ENCODE measurements around the gene AMBN.

The AMBN gene

GRCh38 chr4:70608324-70608723 lies 16.3 kb downstream of the AMBN start:
- no peak for DNase-seq (ENCODE audit: low spot score)

- peak; percentile 70 for DNase-seq (ENCODE audit: low spot score)
Measured at GRCh38 chr4:70613306-70614183, 21.5 kb downstream of the AMBN start.

- peak; percentile 30 for DNase-seq (ENCODE audit: low spot score)
Measured at GRCh38 chr4:70614184-70614555, 22.1 kb downstream of the AMBN start.

- DNase-seq (ENCODE audit: low spot score) = no peak
Measured at GRCh38 chr4:70619288-70619687, 27.2 kb downstream of the AMBN start.

- no peak for DNase-seq (ENCODE audit: low spot score)
Measured at GRCh38 chr4:70619778-70620177, 27.7 kb downstream of the AMBN start.

GRCh38 chr4:70623323-70623722 lies 31.3 kb downstream of the AMBN start:
- DNase-seq (ENCODE audit: low spot score) = no peak

- no peak for DNase-seq (ENCODE audit: low spot score)
Measured at GRCh38 chr4:70624226-70624793, 32.3 kb downstream of the AMBN start.

GRCh38 chr4:70627620-70628019 lies 35.6 kb downstream of the AMBN start:
- DNase-seq (ENCODE audit: low spot score) = no peak

- no peak for DNase-seq (ENCODE audit: low spot score)
Measured at GRCh38 chr4:70628444-70628843, 36.4 kb downstream of the AMBN start, which contains the start of gene ENAM. TSS of gene ENAM (plus strand) at chr4:70628744. CDS start at chr4:70629501, 757 bp downstream.

GRCh38 chr4:70629469-70630090 lies 37.5 kb downstream of the AMBN start:
- DNase-seq (ENCODE audit: low spot score) = no peak

GRCh38 chr4:70630162-70630561 lies 38.1 kb downstream of the AMBN start:
- DNase-seq (ENCODE audit: low spot score) = no peak

GRCh38 chr4:70632028-70632427 lies 40.0 kb downstream of the AMBN start:
- DNase-seq (ENCODE audit: low spot score) = no peak

- DNase-seq (ENCODE audit: low spot score) = no peak
Measured at GRCh38 chr4:70634482-70634881, 42.4 kb downstream of the AMBN start.

- no peak for DNase-seq (ENCODE audit: low spot score)
Measured at GRCh38 chr4:70637239-70637913, 45.3 kb downstream of the AMBN start.

GRCh38 chr4:70640192-70640591 lies 48.1 kb downstream of the AMBN start:
- DNase-seq (ENCODE audit: low spot score) = no peak

GRCh38 chr4:70650741-70651140 lies 58.7 kb downstream of the AMBN start:
- peak; percentile 57 for DNase-seq (ENCODE audit: low spot score)

- peak; percentile 70 for DNase-seq (ENCODE audit: low spot score)
Measured at GRCh38 chr4:70651864-70652506, 59.9 kb downstream of the AMBN start.

GRCh38 chr4:70654605-70655011 lies 62.6 kb downstream of the AMBN start:
- DNase-seq (ENCODE audit: low spot score) = no peak

Measured in NAMALWA (cell line).